Bronchial epithelial cell (primary cell): ENCODE data around the gene HYKK. TPM values are rescaled to one million over a fixed set of nuclear protein-coding genes. Genes with fewer than 3 reads are reported as not detected.

Experiments used
- DNase-seq: peaks from one replicate; pipeline ENCODE4 v3.0.0-alpha.2; 2010; ENCODE audit warnings: low read depth
- FAIRE-seq: peaks from 2 replicates; lab custom pipeline; 2011; peaks lifted over from hg19 to GRCh38; lab: Jason Lieb, UNC
- H3K27me3 ChIP-seq: 2 replicates; pipeline ENCODE4 v1.5.1; 2011; ENCODE audit warnings: low read length; ENCODE audit not compliant: control insufficient read depth, insufficient read depth
- H3K36me3 ChIP-seq: 2 replicates; pipeline ENCODE4 v1.5.1; 2011; ENCODE audit warnings: low read length; ENCODE audit not compliant: control insufficient read depth, insufficient read depth
- H3K4me3 ChIP-seq: 2 replicates; pipeline ENCODE4 v1.5.1; 2011; ENCODE audit warnings: mild to moderate bottlenecking, low read depth, low read length, control low read depth
- CTCF ChIP-seq: IDR thresholded peaks from 2 replicates; pipeline ENCODE4 v1.5.1; 2011; ENCODE audit warnings: mild to moderate bottlenecking, moderate library complexity, low read length, control low read depth, inconsistent platforms; ENCODE audit not compliant: insufficient read depth, severe bottlenecking
- total RNA-seq: library from RNA; depleted of rRNA; stranded (reverse); fragments of >200 nt; gene quantifications from 2 replicates; pipeline ENCODE4 v1.2.1, GENCODE V29; 2014

The HYKK gene
- total RNA-seq, 1 donor from 2014 or later, result 1.3 TPM

- no peak for TF ChIP-seq CTCF
- Histone ChIP-seq H3K36me3 (no peaks in the 10 kb centered on the region), H3K4me3 (peak overlapping the region; percentile 58), H3K27me3 (no peaks in the 10 kb centered on the region)
- FAIRE-seq (no peak), DNase-seq (peak; percentile 26)
These were observed 58.8 kb downstream of the HYKK start for GRCh38 chr15:78565951-78566774.

- DNase-seq, result no peak
- Histone ChIP-seq H3K4me3 (no peak overlapping the region), H3K27me3 (no peaks in the 10 kb centered on the region), H3K36me3 (no peaks in the 10 kb centered on the region)
- no peak for FAIRE-seq
- no peak for TF ChIP-seq CTCF
These were observed 60.2 kb downstream of the HYKK start for GRCh38 chr15:78567531-78567930.

GRCh38 chr15:78570710-78571109 is 63.3 kb downstream of the HYKK start:
- no peak for TF ChIP-seq CTCF
- Histone ChIP-seq H3K4me3 (no peak overlapping the region), H3K36me3 (no peaks in the 10 kb centered on the region), H3K27me3 (no peaks in the 10 kb centered on the region)
- FAIRE-seq (no peak), DNase-seq (no peak)

- no peak for FAIRE-seq
- TF ChIP-seq CTCF, result no peak
- no peak for DNase-seq
- no peak overlapping the region for H3K4me3 ChIP-seq
- no peaks in the 10 kb centered on the region for H3K27me3 ChIP-seq
- H3K36me3 ChIP-seq, result no peaks in the 10 kb centered on the region
These were observed 64.0 kb downstream of the HYKK start for GRCh38 chr15:78571382-78571781.

GRCh38 chr15:78573416-78573815 is 66.0 kb downstream of the HYKK start:
- no peak for FAIRE-seq
- no peaks in the 10 kb centered on the region for H3K36me3 ChIP-seq

More at GRCh38 chr15:78573416-78573815, 66.0 kb downstream of the HYKK start:
- no peak for TF ChIP-seq CTCF
- Histone ChIP-seq H3K27me3 (no peaks in the 10 kb centered on the region), H3K4me3 (no peak overlapping the region)
- no peak for DNase-seq
